Measurements from ENCODE around the gene CEP192.

DNA sequence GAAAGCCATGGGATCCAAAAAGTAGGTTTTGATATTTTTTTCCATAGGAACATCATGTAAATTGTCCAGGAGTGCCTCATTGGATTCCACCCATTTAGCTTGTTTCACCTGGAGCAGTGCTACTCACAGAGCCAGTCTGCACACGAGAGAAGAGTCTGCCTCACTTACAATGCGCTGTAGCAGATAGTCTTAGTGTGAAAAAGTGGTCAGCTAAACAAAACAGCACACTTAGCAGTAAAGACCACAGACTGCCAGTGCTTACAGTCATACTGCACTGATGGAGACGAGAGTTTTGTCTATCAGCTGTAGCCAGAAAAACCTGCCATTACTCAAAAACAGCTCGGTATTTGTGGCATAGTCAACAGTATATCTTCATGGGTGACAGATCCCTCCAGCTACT, 113.9 kb downstream of the CEP192 start:
- TF ChIP-seq, protein P1, sequence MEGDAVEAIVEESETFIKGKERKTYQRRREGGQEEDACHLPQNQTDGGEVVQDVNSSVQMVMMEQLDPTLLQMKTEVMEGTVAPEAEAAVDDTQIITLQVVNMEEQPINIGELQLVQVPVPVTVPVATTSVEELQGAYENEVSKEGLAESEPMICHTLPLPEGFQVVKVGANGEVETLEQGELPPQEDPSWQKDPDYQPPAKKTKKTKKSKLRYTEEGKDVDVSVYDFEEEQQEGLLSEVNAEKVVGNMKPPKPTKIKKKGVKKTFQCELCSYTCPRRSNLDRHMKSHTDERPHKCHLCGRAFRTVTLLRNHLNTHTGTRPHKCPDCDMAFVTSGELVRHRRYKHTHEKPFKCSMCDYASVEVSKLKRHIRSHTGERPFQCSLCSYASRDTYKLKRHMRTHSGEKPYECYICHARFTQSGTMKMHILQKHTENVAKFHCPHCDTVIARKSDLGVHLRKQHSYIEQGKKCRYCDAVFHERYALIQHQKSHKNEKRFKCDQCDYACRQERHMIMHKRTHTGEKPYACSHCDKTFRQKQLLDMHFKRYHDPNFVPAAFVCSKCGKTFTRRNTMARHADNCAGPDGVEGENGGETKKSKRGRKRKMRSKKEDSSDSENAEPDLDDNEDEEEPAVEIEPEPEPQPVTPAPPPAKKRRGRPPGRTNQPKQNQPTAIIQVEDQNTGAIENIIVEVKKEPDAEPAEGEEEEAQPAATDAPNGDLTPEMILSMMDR (IDR thresholded peaks at IDR 0.05; ENCODE audit: low read depth, low read length, poor library complexity, severe bottlenecking) = no peak
- no peak for TF ChIP-seq EZH2phosphoT487 (IDR thresholded peaks at IDR 0.05; ENCODE audit: borderline replicate concordance, low read length)
